ENCODE measurements around the gene GPC6. TPM values are rescaled to one million over a fixed set of nuclear protein-coding genes. Genes with fewer than 3 reads are reported as not detected.

The GPC6 gene
- total RNA-seq, 3 donors from 2014 or later (not counting 1 experiment from before 2014, with no cell fraction given): not detected

DNA sequence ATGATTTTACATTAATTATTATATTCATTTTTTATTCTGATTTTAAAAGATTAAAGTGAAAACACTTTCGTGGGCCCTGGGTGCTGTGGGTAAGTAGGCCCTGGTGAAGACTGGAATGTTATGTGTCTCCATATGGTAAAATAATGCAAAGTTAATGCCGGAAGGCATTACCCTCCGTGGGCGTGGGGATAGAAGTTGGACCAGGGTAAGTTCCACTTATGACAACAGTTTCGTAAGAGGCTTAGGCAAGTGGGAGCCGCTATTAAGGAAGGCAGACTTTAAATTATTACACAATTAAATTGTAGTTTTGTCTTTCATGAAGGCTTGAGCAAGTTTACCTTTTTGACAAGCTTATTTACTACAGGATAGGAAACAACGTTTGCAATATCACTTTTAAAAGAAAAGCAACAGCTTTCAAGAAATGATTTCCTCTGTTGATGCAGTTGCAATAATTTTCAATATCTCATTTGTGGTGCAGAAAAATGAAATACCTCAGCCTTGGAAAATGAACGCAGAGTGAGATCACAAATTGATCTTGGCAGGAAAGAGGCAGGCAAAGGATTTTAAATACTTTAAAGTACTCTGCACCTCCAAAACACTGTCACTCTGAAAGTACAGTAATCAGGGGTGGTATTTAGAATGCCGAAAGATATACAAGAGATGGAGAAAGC, 942.3 kb downstream of the GPC6 start:
- H3K27me3 ChIP-seq (ENCODE audit: control insufficient read depth, insufficient read depth, low read length): no peaks in the 10 kb centered on the region
- H3K9me3 ChIP-seq (ENCODE audit: control insufficient read depth, insufficient read depth, low read length): no peaks in the 10 kb centered on the region
- H3K4me1 ChIP-seq (ENCODE audit: control insufficient read depth, insufficient read depth, low read length): no peaks in the 10 kb centered on the region
- DNase-seq (no peak), ATAC-seq (no peak)
- whole genome bisulfite sequencing (ENCODE audit: insufficient coverage): 93% methylated on average over 7 of the region's 9 CpGs
- Mint-ChIP-seq H3K27me3 (ENCODE audit: low read depth in 2 of 2) (peaks cover 3 to 14% of the 10 kb centered on the region in 2 donors), H3K27ac (no peak overlapping the region), H3K4me1 (no peaks in the 10 kb centered on the region), H3K9me3 (no peaks in the 10 kb centered on the region), H3K4me3 (no peak overlapping the region), H3K36me3 (no peaks in the 10 kb centered on the region)
- no peak overlapping the region for H3K27ac ChIP-seq (ENCODE audit: low read length)
- no peak overlapping the region for H3K4me3 ChIP-seq (ENCODE audit: low read length)
- no peaks in the 10 kb centered on the region for H3K36me3 ChIP-seq (ENCODE audit: control insufficient read depth, insufficient read depth, low read length)
- intact Hi-C loops (cut with micrococcal nuclease): no loop called here
- TF ChIP-seq, protein P1, sequence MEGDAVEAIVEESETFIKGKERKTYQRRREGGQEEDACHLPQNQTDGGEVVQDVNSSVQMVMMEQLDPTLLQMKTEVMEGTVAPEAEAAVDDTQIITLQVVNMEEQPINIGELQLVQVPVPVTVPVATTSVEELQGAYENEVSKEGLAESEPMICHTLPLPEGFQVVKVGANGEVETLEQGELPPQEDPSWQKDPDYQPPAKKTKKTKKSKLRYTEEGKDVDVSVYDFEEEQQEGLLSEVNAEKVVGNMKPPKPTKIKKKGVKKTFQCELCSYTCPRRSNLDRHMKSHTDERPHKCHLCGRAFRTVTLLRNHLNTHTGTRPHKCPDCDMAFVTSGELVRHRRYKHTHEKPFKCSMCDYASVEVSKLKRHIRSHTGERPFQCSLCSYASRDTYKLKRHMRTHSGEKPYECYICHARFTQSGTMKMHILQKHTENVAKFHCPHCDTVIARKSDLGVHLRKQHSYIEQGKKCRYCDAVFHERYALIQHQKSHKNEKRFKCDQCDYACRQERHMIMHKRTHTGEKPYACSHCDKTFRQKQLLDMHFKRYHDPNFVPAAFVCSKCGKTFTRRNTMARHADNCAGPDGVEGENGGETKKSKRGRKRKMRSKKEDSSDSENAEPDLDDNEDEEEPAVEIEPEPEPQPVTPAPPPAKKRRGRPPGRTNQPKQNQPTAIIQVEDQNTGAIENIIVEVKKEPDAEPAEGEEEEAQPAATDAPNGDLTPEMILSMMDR (IDR thresholded peaks at IDR 0.05): no peak

DNA sequence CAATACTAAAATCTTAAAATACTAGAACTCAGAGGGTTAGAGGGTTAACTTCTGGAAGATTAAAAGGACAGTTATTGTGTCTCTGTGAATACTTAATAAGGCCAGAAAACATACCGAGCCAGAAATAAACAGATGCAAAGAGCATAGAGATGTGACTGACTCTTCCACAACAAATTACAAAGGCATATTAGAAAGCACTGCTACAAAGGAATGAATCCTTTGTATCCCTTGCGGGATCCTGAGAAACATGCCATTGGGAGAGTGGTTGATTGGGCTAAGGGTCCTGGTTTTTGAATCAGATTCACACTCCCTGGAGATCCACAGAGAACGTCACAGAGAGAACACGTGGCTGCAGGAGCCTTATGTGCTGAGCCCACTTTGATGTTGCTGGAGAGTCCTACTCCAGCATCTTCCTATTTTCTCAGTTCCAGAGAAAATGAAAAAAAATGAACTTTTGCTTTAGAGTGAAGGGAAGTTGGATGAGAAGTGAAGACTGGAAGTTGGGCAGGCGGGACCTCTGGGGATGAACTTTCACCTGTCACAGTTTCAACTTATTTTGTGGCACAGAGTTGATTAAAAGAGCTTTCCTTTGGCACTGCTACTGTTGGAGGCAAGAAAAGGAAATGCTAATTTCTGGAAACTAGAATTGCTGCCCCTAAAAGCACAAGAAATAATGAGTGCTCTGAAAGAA, 943.0 kb downstream of the GPC6 start:
- no peaks in the 10 kb centered on the region for H3K36me3 Mint-ChIP-seq
- no peaks in the 10 kb centered on the region for H3K36me3 ChIP-seq (ENCODE audit: control insufficient read depth, insufficient read depth, low read length)
- no peak overlapping the region for H3K4me3 ChIP-seq (ENCODE audit: low read length)
- H3K9me3 ChIP-seq (ENCODE audit: control insufficient read depth, insufficient read depth, low read length): no peaks in the 10 kb centered on the region
- DNase-seq (no peak), ATAC-seq (no peak)
- no peak overlapping the region for H3K4me3 Mint-ChIP-seq
- no peak overlapping the region for H3K27ac ChIP-seq (ENCODE audit: low read length)
- intact Hi-C loops (cut with micrococcal nuclease): no loop called here
- H3K4me1 ChIP-seq (ENCODE audit: control insufficient read depth, insufficient read depth, low read length): no peaks in the 10 kb centered on the region
- peaks cover 3 to 14% of the 10 kb centered on the region in 2 donors for H3K27me3 Mint-ChIP-seq (ENCODE audit: low read depth in 2 of 2)
- H3K9me3 Mint-ChIP-seq: no peaks in the 10 kb centered on the region
- 95% methylated on average over 5 of the region's 5 CpGs for WGBS (ENCODE audit: insufficient coverage)
- H3K27ac Mint-ChIP-seq: no peak overlapping the region
- no peaks in the 10 kb centered on the region for H3K27me3 ChIP-seq (ENCODE audit: control insufficient read depth, insufficient read depth, low read length)
- no peaks in the 10 kb centered on the region for H3K4me1 Mint-ChIP-seq
- TF ChIP-seq, protein P1 (IDR thresholded peaks at IDR 0.05): no peak

DNA sequence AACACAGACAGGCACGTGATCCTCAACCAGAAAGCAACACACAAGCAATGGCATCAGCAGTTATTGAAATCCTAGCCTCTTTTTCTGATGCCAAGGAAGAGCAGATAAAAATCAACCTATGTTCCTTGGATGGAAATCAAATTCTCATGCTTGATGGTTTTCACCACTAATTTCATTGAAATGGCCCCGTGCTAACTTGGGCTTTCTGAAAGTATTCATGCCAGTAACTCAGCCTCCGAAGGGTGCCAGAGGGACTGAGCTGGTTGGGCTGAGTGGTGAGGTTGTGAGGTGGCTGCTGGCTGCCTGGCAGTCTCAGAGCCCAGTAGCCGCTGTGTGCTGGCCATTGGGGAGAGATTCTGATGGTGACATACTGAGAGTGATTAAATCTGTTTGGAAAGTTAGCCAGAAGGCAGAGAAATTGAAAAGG, 943.6 kb downstream of the GPC6 start:
- Histone ChIP-seq H3K27me3 (ENCODE audit: control insufficient read depth, insufficient read depth, low read length) (no peaks in the 10 kb centered on the region), H3K4me3 (ENCODE audit: low read length) (no peak overlapping the region), H3K36me3 (ENCODE audit: control insufficient read depth, insufficient read depth, low read length) (no peaks in the 10 kb centered on the region), H3K4me1 (ENCODE audit: control insufficient read depth, insufficient read depth, low read length) (no peaks in the 10 kb centered on the region), H3K27ac (ENCODE audit: low read length) (no peak overlapping the region), H3K9me3 (ENCODE audit: control insufficient read depth, insufficient read depth, low read length) (no peaks in the 10 kb centered on the region)
- ATAC-seq (no peak), DNase-seq (no peak)
- TF ChIP-seq, protein P1 (IDR thresholded peaks at IDR 0.05): no peak
- H3K27ac Mint-ChIP-seq: no peak overlapping the region
- H3K9me3 Mint-ChIP-seq: no peaks in the 10 kb centered on the region
- H3K27me3 Mint-ChIP-seq (ENCODE audit: low read depth in 2 of 2): peaks cover 3 to 14% of the 10 kb centered on the region in 2 donors
- WGBS (ENCODE audit: insufficient coverage): 71% methylated on average over 4 of the region's 4 CpGs
- no peaks in the 10 kb centered on the region for H3K4me1 Mint-ChIP-seq
- no peaks in the 10 kb centered on the region for H3K36me3 Mint-ChIP-seq
- no peak overlapping the region for H3K4me3 Mint-ChIP-seq
- intact Hi-C loops (cut with micrococcal nuclease): no loop called here

Data from natural killer cell (primary cell).